Measurements from ENCODE around the gene METTL24.
A peak's percentile ranks its signal among the peaks of the same experiment; 100 is the strongest.
"Not testable (repeated sequence)": the region's sequence is repeated elsewhere in the genome, so short reads cannot be mapped to it uniquely, and the experiment has no call there.

Gene METTL24

GRCh38 chr6:110354153-110354552 is 4.0 kb downstream of the METTL24 start:
- no peak overlapping the region for H3K27ac ChIP-seq
- TF ChIP-seq, protein P1, sequence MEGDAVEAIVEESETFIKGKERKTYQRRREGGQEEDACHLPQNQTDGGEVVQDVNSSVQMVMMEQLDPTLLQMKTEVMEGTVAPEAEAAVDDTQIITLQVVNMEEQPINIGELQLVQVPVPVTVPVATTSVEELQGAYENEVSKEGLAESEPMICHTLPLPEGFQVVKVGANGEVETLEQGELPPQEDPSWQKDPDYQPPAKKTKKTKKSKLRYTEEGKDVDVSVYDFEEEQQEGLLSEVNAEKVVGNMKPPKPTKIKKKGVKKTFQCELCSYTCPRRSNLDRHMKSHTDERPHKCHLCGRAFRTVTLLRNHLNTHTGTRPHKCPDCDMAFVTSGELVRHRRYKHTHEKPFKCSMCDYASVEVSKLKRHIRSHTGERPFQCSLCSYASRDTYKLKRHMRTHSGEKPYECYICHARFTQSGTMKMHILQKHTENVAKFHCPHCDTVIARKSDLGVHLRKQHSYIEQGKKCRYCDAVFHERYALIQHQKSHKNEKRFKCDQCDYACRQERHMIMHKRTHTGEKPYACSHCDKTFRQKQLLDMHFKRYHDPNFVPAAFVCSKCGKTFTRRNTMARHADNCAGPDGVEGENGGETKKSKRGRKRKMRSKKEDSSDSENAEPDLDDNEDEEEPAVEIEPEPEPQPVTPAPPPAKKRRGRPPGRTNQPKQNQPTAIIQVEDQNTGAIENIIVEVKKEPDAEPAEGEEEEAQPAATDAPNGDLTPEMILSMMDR (conservative IDR thresholded peaks at IDR 0.05): no peak

DNA sequence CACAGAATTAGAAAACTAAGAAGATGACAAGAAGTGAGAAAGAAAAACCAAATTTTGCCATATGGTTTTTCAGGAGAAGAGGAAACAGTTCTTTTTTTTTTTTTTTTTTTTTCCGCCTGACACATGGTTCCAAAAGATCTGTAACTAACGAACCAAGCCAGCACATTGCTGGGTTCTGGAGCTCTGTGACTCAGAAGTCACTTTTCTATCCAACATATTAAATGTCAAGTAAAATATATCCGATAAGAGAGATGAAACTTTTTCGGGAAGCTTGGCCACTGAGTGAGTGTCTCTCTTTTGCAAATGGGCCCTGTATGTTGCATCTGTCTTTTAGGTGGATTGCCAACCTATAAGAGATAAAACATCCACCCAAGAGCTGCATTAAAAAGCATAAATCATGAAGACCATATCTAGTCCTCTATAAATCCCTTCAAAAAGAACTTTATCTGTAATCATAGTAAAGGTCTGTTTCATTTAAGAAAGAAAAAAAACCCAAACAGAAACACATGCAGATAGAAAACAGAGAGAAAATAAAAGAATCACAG is 4.6 kb downstream of the METTL24 start:
- TF ChIP-seq, protein P1 (conservative IDR thresholded peaks at IDR 0.05): no peak
- no peak overlapping the region for H3K27ac ChIP-seq

DNA sequence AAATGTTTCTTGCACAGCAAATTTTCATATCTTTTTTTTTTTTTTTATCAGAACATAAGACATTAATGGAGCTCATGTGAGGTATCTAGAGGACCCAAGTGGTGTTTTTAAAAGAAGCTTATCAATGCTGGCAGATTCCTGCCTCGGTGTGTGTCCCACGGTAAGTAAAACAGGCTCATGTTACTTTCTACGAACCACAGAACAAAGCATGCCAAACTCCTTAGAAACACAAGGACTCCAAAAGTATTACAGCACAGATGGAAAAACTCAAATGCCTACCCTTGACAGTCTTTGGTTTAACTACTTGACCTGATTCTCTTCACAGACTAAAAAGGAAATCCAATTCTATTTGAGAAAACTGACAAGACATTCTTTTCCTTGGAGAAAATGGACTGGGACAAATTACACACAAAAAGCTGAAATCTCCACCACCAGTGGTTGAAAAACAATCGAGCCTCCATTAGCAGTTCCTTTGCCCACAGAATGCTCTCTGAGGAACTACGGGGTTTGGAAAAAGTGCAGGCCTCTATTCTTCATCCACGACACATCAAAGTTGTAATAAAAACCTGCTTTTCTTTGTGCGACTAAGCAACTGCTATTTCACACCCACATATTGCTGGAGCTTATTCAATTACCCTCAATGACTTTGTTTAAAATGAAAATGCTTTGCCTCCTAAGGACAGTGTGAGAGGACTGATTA is 5.4 kb downstream of the METTL24 start:
- TF ChIP-seq, protein P1 (conservative IDR thresholded peaks at IDR 0.05): no peak
- H3K27ac ChIP-seq: no peak overlapping the region

GRCh38 chr6:110351986-110352385 is 6.2 kb downstream of the METTL24 start:
- TF ChIP-seq, protein P1 (conservative IDR thresholded peaks at IDR 0.05): no peak
- H3K27ac ChIP-seq: no peak overlapping the region

DNA sequence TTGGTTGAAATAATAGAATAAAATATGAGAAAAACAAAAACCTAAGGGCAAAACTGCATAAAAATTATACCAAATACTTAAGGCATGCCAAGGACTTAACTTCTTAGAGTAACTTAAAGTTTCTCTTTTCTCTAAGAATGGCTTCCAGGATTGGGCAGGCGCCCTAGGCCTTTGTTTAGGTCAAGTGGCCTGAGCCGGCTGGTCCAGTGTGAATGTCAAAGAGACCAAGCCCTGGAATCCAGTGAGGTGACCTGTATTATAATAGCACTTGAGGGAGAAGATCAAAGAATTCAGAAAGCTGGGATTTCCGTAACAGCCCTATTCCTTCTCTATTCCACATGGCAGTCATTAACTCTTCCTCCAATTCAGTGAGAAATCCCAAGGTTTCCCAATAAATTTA is 6.6 kb downstream of the METTL24 start:
- H3K27ac ChIP-seq: no peak overlapping the region
- TF ChIP-seq, protein P1 (conservative IDR thresholded peaks at IDR 0.05): no peak

DNA sequence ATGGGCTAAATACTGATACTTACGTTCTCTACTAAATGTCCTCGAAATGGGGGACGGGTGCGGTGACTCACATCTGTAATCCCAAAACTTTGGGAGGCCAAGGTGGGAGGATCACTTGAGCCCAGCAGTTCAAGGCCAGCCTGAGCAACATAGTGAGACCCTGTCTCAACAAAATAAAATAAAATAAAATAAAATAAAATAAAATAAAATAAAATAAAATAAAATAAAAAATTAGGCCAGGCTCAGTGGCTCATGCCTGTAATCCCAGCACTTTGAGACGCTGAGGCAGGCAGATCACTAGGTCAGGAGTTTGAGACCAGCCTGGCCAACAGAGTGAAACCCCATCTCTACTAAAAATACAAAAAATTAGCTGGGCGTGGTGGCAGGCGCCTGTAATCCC is 7.6 kb downstream of the METTL24 start:
- not testable (repeated sequence) for H3K27ac ChIP-seq

GRCh38 chr6:110348961-110349690 is 9.0 kb downstream of the METTL24 start:
- H3K27ac ChIP-seq: peak overlapping the region; percentile 60
- TF ChIP-seq, protein P1 (conservative IDR thresholded peaks at IDR 0.05): no peak

GRCh38 chr6:110345025-110345424 is 13.1 kb downstream of the METTL24 start:
- no peak overlapping the region for H3K27ac ChIP-seq
- TF ChIP-seq, protein P1 (conservative IDR thresholded peaks at IDR 0.05): no peak

Measured in VCaP (cell line).